HepG2 (cell line): ENCODE data around the gene CACNA1G. TPM values are rescaled to one million over a fixed set of nuclear protein-coding genes. Genes with fewer than 3 reads are reported as not detected.

Source experiments
- ARNTL ChIP-seq: sonication (generic); formaldehyde crosslinking; IDR thresholded peaks from 2 replicates; pipeline ENCODE4 v1.4.0; 2020; ENCODE audit warnings: mild to moderate bottlenecking, missing genetic modification reagents
- FOXP1 ChIP-seq, 2 experiments: fragments of 450-650 bp in 1 of 2; IDR thresholded peaks; 2 replicates each; pipeline ENCODE4 v1.6.1; 2017 to 2018; ENCODE audit warnings: antibody characterized with exemption in 1 of 2
- GLI4 ChIP-seq: sonication (generic); formaldehyde crosslinking; IDR thresholded peaks from 2 replicates; pipeline ENCODE4 v1.5.1; 2020; ENCODE audit warnings: missing genetic modification reagents, mild to moderate bottlenecking, moderate library complexity, borderline replicate concordance
- MED1 ChIP-seq: sonication (generic); formaldehyde crosslinking; IDR thresholded peaks from 2 replicates; pipeline ENCODE4 v1.4.0; 2020; ENCODE audit warnings: missing genetic modification reagents
- MXD3 ChIP-seq: IDR thresholded peaks from 2 replicates; pipeline ENCODE4 v1.6.1; 2016; ENCODE audit warnings: mild to moderate bottlenecking, missing biosample characterization, missing genetic modification reagents
- NR2C2 ChIP-seq: sonication (generic); formaldehyde crosslinking; IDR thresholded peaks from 2 replicates; pipeline ENCODE4 v1.4.0; 2020; ENCODE audit warnings: missing genetic modification reagents, mild to moderate bottlenecking, moderate library complexity, borderline replicate concordance
- SIN3A ChIP-seq: IDR thresholded peaks from 2 replicates; pipeline ENCODE4 v1.6.1; 2011; ENCODE audit warnings: low read depth, mild to moderate bottlenecking, control low read depth, low read length, borderline replicate concordance
- ZBTB14 ChIP-seq: sonication (generic); formaldehyde crosslinking; IDR thresholded peaks from 2 replicates; pipeline ENCODE4 v1.4.0; 2020; ENCODE audit warnings: missing genetic modification reagents
- ZNF17 ChIP-seq: sonication (generic); formaldehyde crosslinking; IDR thresholded peaks from 2 replicates; pipeline ENCODE4 v1.5.0; 2020; ENCODE audit warnings: mild to moderate bottlenecking, missing genetic modification reagents
- ZNF253 ChIP-seq: sonication (generic); formaldehyde crosslinking; IDR thresholded peaks from 2 replicates; pipeline ENCODE4 v1.8.0; 2022; ENCODE audit warnings: mild to moderate bottlenecking, missing genetic modification reagents, borderline replicate concordance
- polyA plus RNA-seq, 8 experiments: library from polyadenylated mRNA; depleted of rRNA in 3 of 8; stranded (reverse) in 7 of 8; unstranded in 1 of 8; fragments of >200 nt; fragmentation: Illumina TruSeq in 4 of 8; extraction: Trizol in 4 of 8; gene quantifications; 2 replicates each; pipeline versions ENCODE4 v1.2.1 to v1.2.3, GENCODE V29; 2011 to 2016; ENCODE audit warnings: low read depth in 4 of 8, missing spikeins in 1 of 8, mixed read lengths in 1 of 8; ENCODE audit not compliant: insufficient read depth in 1 of 8
- total RNA-seq, 5 experiments: library from RNA; depleted of rRNA; stranded (reverse); fragments of >200 nt; fragmentation: Illumina TruSeq; extraction: Trizol; gene quantifications; 2 replicates each; pipeline ENCODE4 v1.2.3, GENCODE V29; 2016; ENCODE audit warnings: low read depth in 1 of 5

Gene CACNA1G
- total and polyA plus RNA-seq, 2 of the 13 experiments (the other 11 are each of a cell fraction or from before 2014, with no cell fraction given): 0.02 TPM; not detected in 1

- TF ChIP-seq ARNTL (CRISPR knock-in tag) (0 out of 2 replicates have a peak, but pooled peaks have one; percentile 27), ZBTB14 (no peak), GLI4 (CRISPR knock-in tag) (0 out of 2 replicates have a peak, but pooled peaks have one; percentile 27), MXD3 (CRISPR knock-in tag) (peak; percentile 42; the same call in 1 of the 2 replicates), FOXP1 (IDR thresholded peaks at IDR 0.05) (no peak), FOXP1 (CRISPR knock-in tag; IDR thresholded peaks at IDR 0.05) (no peak), ZNF253 (CRISPR knock-in tag) (0 out of 2 replicates have a peak, but pooled peaks have one; percentile 37), MED1 (peak; percentile 64; the same call in 1 of the 2 replicates), NR2C2 (CRISPR knock-in tag) (peak; percentile 69; the same call in 1 of the 2 replicates), ZNF17 (CRISPR knock-in tag) (no peak), SIN3A (0 out of 2 replicates have a peak, but pooled peaks have one; percentile 51)
These were observed 21.7 kb upstream of the CACNA1G start (continued) for GRCh38 chr17:50538549-50539410.
